IPS-18a (cell line): ENCODE measurements around the gene MFAP1.

Experiments
- H3K27ac ChIP-seq: one replicate; pipeline ENCODE4 v1.5.1; 2013; ENCODE audit warnings: low read length
- H3K27me3 ChIP-seq: one replicate; pipeline ENCODE4 v1.6.1; 2013; ENCODE audit warnings: mild to moderate bottlenecking, low read length; ENCODE audit not compliant: control insufficient read depth, insufficient read depth
- H3K36me3 ChIP-seq: one replicate; pipeline ENCODE4 v1.6.1; 2013; ENCODE audit warnings: low read depth, low read length; ENCODE audit not compliant: control insufficient read depth
- H3K4me1 ChIP-seq: one replicate; pipeline ENCODE4 v1.6.1; 2013; ENCODE audit warnings: low read depth, low read length; ENCODE audit not compliant: control insufficient read depth
- H3K4me3 ChIP-seq: one replicate; pipeline ENCODE4 v1.5.1; 2013; ENCODE audit warnings: low read length
- H3K9ac ChIP-seq: one replicate; pipeline ENCODE4 v1.6.1; 2013; ENCODE audit warnings: mild to moderate bottlenecking, low read length, moderate library complexity
- H3K9me3 ChIP-seq: one replicate; pipeline ENCODE4 v1.6.1; 2013; ENCODE audit warnings: low read depth, low read length; ENCODE audit not compliant: control insufficient read depth

Gene MFAP1

GRCh38 chr15:43771816-43772215, 52.7 kb downstream of the MFAP1 start:
- no peak overlapping the region for H3K9ac ChIP-seq
- no peak overlapping the region for H3K4me3 ChIP-seq
- H3K36me3 ChIP-seq: peaks cover 63% of the 10 kb centered on the region
- peaks cover 6% of the 10 kb centered on the region for H3K27me3 ChIP-seq
- peaks cover 7% of the 10 kb centered on the region for H3K4me1 ChIP-seq
- H3K9me3 ChIP-seq: no peaks in the 10 kb centered on the region
- H3K27ac ChIP-seq: no peak overlapping the region

GRCh38 chr15:43769584-43770228, 54.8 kb downstream of the MFAP1 start:
- no peak overlapping the region for H3K27ac ChIP-seq
- no peaks in the 10 kb centered on the region for H3K9me3 ChIP-seq
- no peaks in the 10 kb centered on the region for H3K4me1 ChIP-seq
- peaks cover 83% of the 10 kb centered on the region for H3K36me3 ChIP-seq
- no peak overlapping the region for H3K4me3 ChIP-seq
- no peaks in the 10 kb centered on the region for H3K27me3 ChIP-seq
- H3K9ac ChIP-seq: no peak overlapping the region

GRCh38 chr15:43763819-43764446, 60.6 kb downstream of the MFAP1 start:
- peaks cover 74% of the 10 kb centered on the region for H3K36me3 ChIP-seq
- H3K27ac ChIP-seq: no peak overlapping the region

GRCh38 chr15:43762824-43763223, 61.7 kb downstream of the MFAP1 start:
- no peaks in the 10 kb centered on the region for H3K27me3 ChIP-seq
- no peak overlapping the region for H3K4me3 ChIP-seq
- no peak overlapping the region for H3K27ac ChIP-seq
- H3K9me3 ChIP-seq: no peaks in the 10 kb centered on the region
- H3K36me3 ChIP-seq: peaks cover 76% of the 10 kb centered on the region
- no peak overlapping the region for H3K9ac ChIP-seq
- H3K4me1 ChIP-seq: no peaks in the 10 kb centered on the region

More at GRCh38 chr15:43763819-43764446, 60.6 kb downstream of the MFAP1 start:
- no peaks in the 10 kb centered on the region for H3K27me3 ChIP-seq
- no peak overlapping the region for H3K9ac ChIP-seq
- H3K4me1 ChIP-seq: no peaks in the 10 kb centered on the region
- no peaks in the 10 kb centered on the region for H3K9me3 ChIP-seq
- no peak overlapping the region for H3K4me3 ChIP-seq
